IMR-90 (cell line): ENCODE measurements around the gene PLEKHH2. TPM values are rescaled to one million over a fixed set of nuclear protein-coding genes. Genes with fewer than 3 reads are reported as not detected.

Experiments used
- ATAC-seq: fragments of 200-7000 bp; cut with Tn5 transposase; 2 replicates; pipeline ENCODE4 v1.9.1; 2020; ENCODE audit warnings: low read depth, mild to moderate bottlenecking, moderate library complexity
- BruUV-seq: library from RNA; stranded (reverse); fragments of 400-500 nt; replicated peaks from 2 replicates; lab custom pipeline; 2021; lab: Mats Ljungman, UMichigan
- CTCF ChIA-PET: fragments of 300-600 bp; formaldehyde crosslinking; extraction: SDS; loops from one replicate; lab custom pipeline; 2021; ENCODE audit warnings: antibody characterized with exemption; lab: Yijun Ruan, JAX
- POLR2A ChIA-PET: fragments of 300-600 bp; sonication (Branson Sonifier 250); formaldehyde crosslinking; loops from one replicate; lab custom pipeline; 2022; ENCODE audit warnings: antibody characterized with exemption; ENCODE audit not compliant: unreplicated experiment; lab: Charles Lee
- DNase-seq: peaks from one replicate; pipeline ENCODE4 v3.0.0; 2013
- H2AFZ ChIP-seq: replicated peaks from 2 replicates; pipeline ENCODE3; 2013; ENCODE audit warnings: low read length, mild to moderate bottlenecking; ENCODE audit not compliant: poor library complexity
- H2AK5ac ChIP-seq: 2 replicates; pipeline ENCODE4 v1.6.1; 2013; ENCODE audit warnings: low read depth, low read length, inconsistent platforms
- H2AK9ac ChIP-seq: replicated peaks from 2 replicates; pipeline ENCODE3; 2013; ENCODE audit warnings: mild to moderate bottlenecking, low read depth, low read length, moderate library complexity; ENCODE audit not compliant: poor library complexity
- H2BK120ac ChIP-seq: 2 replicates; pipeline ENCODE4 v1.6.1; 2013; ENCODE audit warnings: low read depth, low read length, inconsistent platforms
- H2BK15ac ChIP-seq: 3 replicates; pipeline ENCODE4 v1.6.1; 2013; ENCODE audit warnings: low read depth, low read length, inconsistent platforms
- H2BK20ac ChIP-seq: 2 replicates; pipeline ENCODE4 v1.6.1; 2013; ENCODE audit warnings: low read depth, mild to moderate bottlenecking, inconsistent platforms, low read length, moderate library complexity
- H2BK5ac ChIP-seq: 2 replicates; pipeline ENCODE4 v1.6.1; 2013; ENCODE audit warnings: mild to moderate bottlenecking, low read depth, low read length, inconsistent platforms; ENCODE audit not compliant: poor library complexity, severe bottlenecking
- H3K14ac ChIP-seq: replicated peaks from 2 replicates; pipeline ENCODE4 v1.6.1; 2013; ENCODE audit warnings: low read depth, low read length, inconsistent platforms
- H3K18ac ChIP-seq: 2 replicates; pipeline ENCODE4 v1.6.1; 2013; ENCODE audit warnings: low read depth, low read length, control low read depth
- H3K23ac ChIP-seq: 2 replicates; pipeline ENCODE4 v1.6.1; 2013; ENCODE audit warnings: low read depth, low read length, inconsistent platforms
- H3K27ac ChIP-seq: 2 replicates; pipeline ENCODE4 v1.5.1; 2013; ENCODE audit warnings: mild to moderate bottlenecking, control low read depth, low read length; ENCODE audit not compliant: insufficient read depth
- H3K27me3 ChIP-seq: 2 replicates; pipeline ENCODE4 v1.6.1; 2013; ENCODE audit warnings: low read length; ENCODE audit not compliant: control insufficient read depth, insufficient read depth
- H3K36me3 ChIP-seq: 2 replicates; pipeline ENCODE4 v1.6.1; 2013; ENCODE audit warnings: low read length, mixed read lengths; ENCODE audit not compliant: control insufficient read depth, insufficient read depth
- H3K4ac ChIP-seq: 2 replicates; pipeline ENCODE4 v1.6.1; 2013; ENCODE audit warnings: low read depth, low read length, inconsistent platforms
- H3K4me1 ChIP-seq: 2 replicates; pipeline ENCODE4 v1.6.1; 2013; ENCODE audit warnings: low read length, mixed read lengths; ENCODE audit not compliant: control insufficient read depth, insufficient read depth
- H3K4me2 ChIP-seq: 2 replicates; pipeline ENCODE4 v1.6.1; 2013; ENCODE audit warnings: low read depth, mild to moderate bottlenecking, control low read depth, low read length, moderate library complexity
- H3K4me3 ChIP-seq: 2 replicates; pipeline ENCODE4 v1.5.1; 2013; ENCODE audit warnings: low read depth, mild to moderate bottlenecking, control low read depth, low read length, moderate library complexity; ENCODE audit not compliant: insufficient read depth
- H3K56ac ChIP-seq: 2 replicates; pipeline ENCODE4 v1.6.1; 2013; ENCODE audit warnings: low read length, inconsistent platforms; ENCODE audit not compliant: insufficient read depth; ENCODE audit errors: extremely low read depth
- H3K79me1 ChIP-seq, 2 experiments: 2 replicates each; pipeline ENCODE4 v1.6.1; 2013; ENCODE audit warnings: low read length in 2 of 2, inconsistent platforms in 1 of 2, low read depth in 1 of 2
- H3K9ac ChIP-seq: 2 replicates; pipeline ENCODE4 v1.6.1; 2013; ENCODE audit warnings: low read depth, low read length, control low read depth
- H3K9me1 ChIP-seq: 2 replicates; pipeline ENCODE4 v1.6.1; 2013; ENCODE audit warnings: low read length, inconsistent platforms; ENCODE audit not compliant: insufficient read depth
- H3K9me3 ChIP-seq: 2 replicates; pipeline ENCODE4 v1.6.1; 2013; ENCODE audit warnings: low read length; ENCODE audit not compliant: control insufficient read depth, insufficient read depth
- H4K20me1 ChIP-seq: 2 replicates; pipeline ENCODE4 v1.6.1; 2013; ENCODE audit warnings: low read length, inconsistent platforms; ENCODE audit not compliant: insufficient read depth
- H4K5ac ChIP-seq: 2 replicates; pipeline ENCODE4 v1.6.1; 2013; ENCODE audit warnings: mild to moderate bottlenecking, low read depth, low read length, control low read depth
- H4K8ac ChIP-seq, 2 experiments: 2 replicates each; pipeline ENCODE4 v1.6.1; 2013; ENCODE audit warnings: low read depth in 2 of 2, low read length in 2 of 2, control low read depth in 1 of 2, inconsistent platforms in 1 of 2
- H4K91ac ChIP-seq: 2 replicates; pipeline ENCODE4 v1.6.1; 2013; ENCODE audit warnings: low read depth, low read length, inconsistent platforms; ENCODE audit not compliant: insufficient read depth
- BHLHE40 ChIP-seq: fragments of 150-350 bp; IDR thresholded peaks from 2 replicates; pipeline ENCODE4 v1.6.1; 2016; ENCODE audit warnings: mild to moderate bottlenecking, low read depth, low read length
- CEBPB ChIP-seq: IDR thresholded peaks from 2 replicates; pipeline ENCODE4 v1.6.1; 2012; ENCODE audit warnings: low read depth, low read length, improper control_type of control experiment
- CHD1 ChIP-seq: IDR thresholded peaks from 2 replicates; pipeline ENCODE4 v1.6.1; 2012; ENCODE audit warnings: low read depth, low read length, improper control_type of control experiment
- FOS ChIP-seq: fragments of 150-350 bp; IDR thresholded peaks from 2 replicates; pipeline ENCODE4 v1.6.1; 2016; ENCODE audit warnings: low read depth, low read length
- MAFK ChIP-seq: IDR thresholded peaks from 2 replicates; pipeline ENCODE4 v1.6.1; 2012; ENCODE audit warnings: low read depth, low read length, improper control_type of control experiment
- MAZ ChIP-seq: IDR thresholded peaks from 2 replicates; pipeline ENCODE4 v1.6.1; 2012; ENCODE audit warnings: low read depth, mild to moderate bottlenecking, low read length, improper control_type of control experiment, moderate library complexity, borderline replicate concordance
- MXI1 ChIP-seq: IDR thresholded peaks from 2 replicates; pipeline ENCODE4 v1.6.1; 2012; ENCODE audit warnings: low read depth, mild to moderate bottlenecking, low read length, moderate library complexity, borderline replicate concordance
- NFE2L2 ChIP-seq: fragments of 150-350 bp; IDR thresholded peaks from 2 replicates; pipeline ENCODE4 v1.6.1; 2016; ENCODE audit warnings: low read depth, mild to moderate bottlenecking, low read length
- POLR2A ChIP-seq: IDR thresholded peaks from 2 replicates; pipeline ENCODE4 v1.6.1; 2012; ENCODE audit warnings: mild to moderate bottlenecking, low read depth, low read length
- RAD21 ChIP-seq: IDR thresholded peaks from 2 replicates; pipeline ENCODE4 v1.6.1; 2012; ENCODE audit warnings: low read length, improper control_type of control experiment
- RCOR1 ChIP-seq: IDR thresholded peaks from 2 replicates; pipeline ENCODE4 v1.6.1; 2012; ENCODE audit warnings: mild to moderate bottlenecking, low read length, improper control_type of control experiment; ENCODE audit not compliant: insufficient replicate concordance
- RFX5 ChIP-seq: IDR thresholded peaks from 2 replicates; pipeline ENCODE4 v1.8.0; 2012; ENCODE audit warnings: low read depth, mild to moderate bottlenecking, low read length, moderate library complexity
- SMC3 ChIP-seq: fragments of 150-350 bp; IDR thresholded peaks from 2 replicates; pipeline ENCODE4 v1.6.1; 2016; ENCODE audit warnings: low read depth, mild to moderate bottlenecking, antibody characterized with exemption, low read length, moderate library complexity
- USF2 ChIP-seq: fragments of 150-350 bp; IDR thresholded peaks from 2 replicates; pipeline ENCODE4 v1.6.1; 2017; ENCODE audit warnings: mild to moderate bottlenecking, antibody characterized with exemption, low read length, low read depth
- WGBS, 2 experiments: methylation state at CpG; one replicate each; pipeline versions ENCODE4 v1.1.5 to v1.1.7; 2013; ENCODE audit warnings: missing lambda C conversion rate in 2 of 2; ENCODE audit not compliant: insufficient read length in 1 of 2; ENCODE audit errors: extremely low coverage in 2 of 2; 5-methylcytosine and 5-hydroxymethylcytosine counted together
- dilution Hi-C: fragments of 300-500 bp; cut with HindIII; formaldehyde crosslinking; loops from one replicate; pipeline ENCODE4 v1.14.3; 2018; ENCODE audit warnings: low sequenced_read_pairs; ENCODE audit not compliant: unreplicated experiment
- in situ Hi-C: fragments of 300-500 bp; cut with MboI; formaldehyde crosslinking; loops from 3 replicates; pipeline ENCODE4 v1.14.3; 2019; ENCODE audit warnings: low sequenced_read_pairs, inconsistent platforms, mixed read lengths
- intact Hi-C: fragments of 100-400 bp; cut with micrococcal nuclease; formaldehyde crosslinking; loops from 2 replicates; pipeline ENCODE4 v1.10.0; 2022
- polyA plus RNA-seq, 3 experiments: library from polyadenylated mRNA; depleted of rRNA; stranded (reverse); fragments of >200 nt; gene quantifications; 2 replicates each; pipeline ENCODE4 v1.2.3, GENCODE V29; 2012; ENCODE audit warnings: low replicate concordance in 1 of 3
- total RNA-seq: library from RNA; depleted of rRNA; stranded (reverse); fragments of >200 nt; gene quantifications from 2 replicates; pipeline ENCODE4 v1.2.3, GENCODE V29; 2012
- TF ChIP-seq, protein P1 (sequence below): fragments of 150-350 bp; IDR thresholded peaks from 2 replicates; pipeline ENCODE4 v1.6.1; 2016; ENCODE audit warnings: low read depth, mild to moderate bottlenecking, low read length, moderate library complexity, borderline replicate concordance
- TF ChIP-seq, protein P2 (sequence below): conservative IDR thresholded peaks from 2 replicates; pipeline ENCODE4 v1.5.1; 2012; ENCODE audit warnings: mild to moderate bottlenecking, low read depth, low read length, improper control_type of control experiment

The PLEKHH2 gene
- total and polyA plus RNA-seq, 2 of the 4 experiments (the other 2 are of a cell fraction), result 2.0 to 3.3 TPM

DNA sequence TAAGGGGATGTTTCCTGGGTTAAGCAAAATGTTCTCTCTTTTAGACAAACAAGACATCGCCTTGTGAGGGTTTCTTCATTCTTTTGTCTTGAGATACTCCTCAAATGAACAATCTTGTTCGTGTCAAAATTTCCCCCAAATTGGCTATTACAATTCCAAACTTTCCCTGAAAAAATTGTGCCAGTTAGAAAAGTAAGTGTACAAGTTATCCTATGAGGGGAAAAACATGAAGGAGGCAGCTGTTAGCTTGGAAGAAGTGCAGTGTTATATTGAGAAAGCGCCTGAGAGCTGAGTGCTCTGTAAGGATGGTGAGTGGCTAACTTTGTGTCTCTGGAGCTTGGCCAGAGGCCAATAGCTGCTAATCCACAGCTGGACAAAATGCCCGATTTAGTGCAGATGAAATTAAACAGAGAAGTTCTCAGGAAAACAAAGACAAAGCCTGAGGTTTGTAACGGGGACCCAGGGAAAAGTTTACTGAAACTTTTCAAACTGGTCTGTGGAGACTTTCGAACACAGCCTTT, 14.1 kb upstream of the PLEKHH2 start:
- 0% methylated on average over 1 of the region's 6 CpGs; no CpG with 5 or more reads in 1 of the 2 experiments for whole genome bisulfite sequencing, 2 experiments
- Histone ChIP-seq H4K91ac (no peak overlapping the region), H2BK15ac (no peak overlapping the region), H2BK120ac (no peak overlapping the region), H3K36me3 (no peaks in the 10 kb centered on the region), H4K8ac (no peak overlapping the region), H4K20me1 (no peaks in the 10 kb centered on the region), H2AFZ (no peak overlapping the region), H3K4me3 (no peak overlapping the region), H3K9ac (no peak overlapping the region), H2BK5ac (no peak overlapping the region), H3K14ac (no peak overlapping the region), H3K79me1 (no peaks in the 10 kb centered on the region), H3K9me3 (no peaks in the 10 kb centered on the region), H4K5ac (no peak overlapping the region), H3K23ac (no peak overlapping the region), H2AK5ac (no peak overlapping the region), H3K4me2 (no peak overlapping the region; the same call in 1 of the 2 replicates), H2AK9ac (no peak overlapping the region), H3K18ac (no peak overlapping the region), H3K27ac (no peak overlapping the region), H3K4me1 (no peaks in the 10 kb centered on the region), H3K56ac (no peak overlapping the region), H2BK20ac (no peak overlapping the region), H3K4ac (no peak overlapping the region), H3K9me1 (no peaks in the 10 kb centered on the region), H3K27me3 (peaks cover 10% of the 10 kb centered on the region)
- DNase-seq (no peak), ATAC-seq (peak; percentile 54)
- dilution Hi-C loops (no loop called here), intact Hi-C loops (loop anchor here (10.0 kb wide), 1 partner anchor 982 kb away; no protein-coding TSS in a partner anchor), in situ Hi-C loops (no loop called here)
- ChIA-PET POLR2A (no interaction called here), CTCF (no interaction called here)
- no TSS peak for BruUV-seq
- TF ChIP-seq RFX5 (no peak), RAD21 (no peak), MAFK (no peak), CHD1 (no peak), USF2 (no peak), CEBPB (no peak), MXI1 (no peak), NFE2L2 (no peak), SMC3 (no peak), MAZ (no peak), FOS (no peak), POLR2A (no peak), BHLHE40 (no peak), RCOR1 (no peak)
- TF ChIP-seq, protein P1, sequence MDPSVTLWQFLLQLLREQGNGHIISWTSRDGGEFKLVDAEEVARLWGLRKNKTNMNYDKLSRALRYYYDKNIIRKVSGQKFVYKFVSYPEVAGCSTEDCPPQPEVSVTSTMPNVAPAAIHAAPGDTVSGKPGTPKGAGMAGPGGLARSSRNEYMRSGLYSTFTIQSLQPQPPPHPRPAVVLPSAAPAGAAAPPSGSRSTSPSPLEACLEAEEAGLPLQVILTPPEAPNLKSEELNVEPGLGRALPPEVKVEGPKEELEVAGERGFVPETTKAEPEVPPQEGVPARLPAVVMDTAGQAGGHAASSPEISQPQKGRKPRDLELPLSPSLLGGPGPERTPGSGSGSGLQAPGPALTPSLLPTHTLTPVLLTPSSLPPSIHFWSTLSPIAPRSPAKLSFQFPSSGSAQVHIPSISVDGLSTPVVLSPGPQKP, result no peak
- TF ChIP-seq, protein P2, sequence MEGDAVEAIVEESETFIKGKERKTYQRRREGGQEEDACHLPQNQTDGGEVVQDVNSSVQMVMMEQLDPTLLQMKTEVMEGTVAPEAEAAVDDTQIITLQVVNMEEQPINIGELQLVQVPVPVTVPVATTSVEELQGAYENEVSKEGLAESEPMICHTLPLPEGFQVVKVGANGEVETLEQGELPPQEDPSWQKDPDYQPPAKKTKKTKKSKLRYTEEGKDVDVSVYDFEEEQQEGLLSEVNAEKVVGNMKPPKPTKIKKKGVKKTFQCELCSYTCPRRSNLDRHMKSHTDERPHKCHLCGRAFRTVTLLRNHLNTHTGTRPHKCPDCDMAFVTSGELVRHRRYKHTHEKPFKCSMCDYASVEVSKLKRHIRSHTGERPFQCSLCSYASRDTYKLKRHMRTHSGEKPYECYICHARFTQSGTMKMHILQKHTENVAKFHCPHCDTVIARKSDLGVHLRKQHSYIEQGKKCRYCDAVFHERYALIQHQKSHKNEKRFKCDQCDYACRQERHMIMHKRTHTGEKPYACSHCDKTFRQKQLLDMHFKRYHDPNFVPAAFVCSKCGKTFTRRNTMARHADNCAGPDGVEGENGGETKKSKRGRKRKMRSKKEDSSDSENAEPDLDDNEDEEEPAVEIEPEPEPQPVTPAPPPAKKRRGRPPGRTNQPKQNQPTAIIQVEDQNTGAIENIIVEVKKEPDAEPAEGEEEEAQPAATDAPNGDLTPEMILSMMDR, result no peak
